EL (cell line): ENCODE measurements around the gene GALNT17.

Experiments
- DNase-seq: peaks from one replicate; pipeline ENCODE4 v3.0.0-alpha.2; 2016

Gene GALNT17

GRCh38 chr7:71645836-71646235, 513.9 kb downstream of the GALNT17 start:
- no peak for DNase-seq

GRCh38 chr7:71649812-71650211, 517.9 kb downstream of the GALNT17 start:
- no peak for DNase-seq

- DNase-seq, result no peak
Observed at GRCh38 chr7:71650653-71651337, 518.9 kb downstream of the GALNT17 start.

GRCh38 chr7:71652510-71652909, 520.6 kb downstream of the GALNT17 start:
- DNase-seq, result no peak

- no peak for DNase-seq
Observed at GRCh38 chr7:71657386-71657785, 525.4 kb downstream of the GALNT17 start.

GRCh38 chr7:71659622-71660021, 527.7 kb downstream of the GALNT17 start:
- no peak for DNase-seq

- no peak for DNase-seq
Observed at GRCh38 chr7:71661671-71662224, 529.8 kb downstream of the GALNT17 start.

GRCh38 chr7:71665716-71666115, 533.8 kb downstream of the GALNT17 start:
- no peak for DNase-seq

- DNase-seq, result no peak
Observed at GRCh38 chr7:71668572-71668971, 536.6 kb downstream of the GALNT17 start.

GRCh38 chr7:71679480-71679879, 547.5 kb downstream of the GALNT17 start:
- DNase-seq, result no peak

GRCh38 chr7:71682181-71682580, 550.2 kb downstream of the GALNT17 start:
- DNase-seq, result no peak

GRCh38 chr7:71682841-71683781, 551.2 kb downstream of the GALNT17 start:
- DNase-seq, result no peak

GRCh38 chr7:71687286-71687685, 555.3 kb downstream of the GALNT17 start:
- DNase-seq, result no peak

- DNase-seq, result no peak
Observed at GRCh38 chr7:71687831-71688599, 556.1 kb downstream of the GALNT17 start.

GRCh38 chr7:71691538-71691937, 559.6 kb downstream of the GALNT17 start:
- no peak for DNase-seq

- DNase-seq, result no peak
Observed at GRCh38 chr7:71694665-71695064, 562.7 kb downstream of the GALNT17 start.

- no peak for DNase-seq
Observed at GRCh38 chr7:71695186-71695585, 563.2 kb downstream of the GALNT17 start.

GRCh38 chr7:71696511-71696910, 564.6 kb downstream of the GALNT17 start:
- no peak for DNase-seq

GRCh38 chr7:71697400-71697799, 565.5 kb downstream of the GALNT17 start:
- DNase-seq, result no peak

GRCh38 chr7:71705217-71705616, 573.3 kb downstream of the GALNT17 start:
- no peak for DNase-seq

GRCh38 chr7:71705901-71706596, 574.1 kb downstream of the GALNT17 start:
- DNase-seq, result no peak

GRCh38 chr7:71706597-71706975, 574.6 kb downstream of the GALNT17 start:
- no peak for DNase-seq
